Smooth muscle cell (in vitro differentiated cells): Measurements from ENCODE around the gene CHDH. TPM values are rescaled to one million over a fixed set of nuclear protein-coding genes. Genes with fewer than 3 reads are reported as not detected.

ENCODE experiments used
- DNase-seq: peaks from one replicate; lab custom pipeline; 2025; ENCODE audit not compliant: unreplicated experiment; lab: John Stamatoyannopoulos, UW
- H2AFZ ChIP-seq: fragments of 200-600 bp; sonication (generic); 2 replicates; pipeline ENCODE4 v1.6.0; 2016; ENCODE audit warnings: antibody characterized with exemption, low read depth, mild to moderate bottlenecking
- H3F3A ChIP-seq: fragments of 200-600 bp; sonication (generic); 2 replicates; pipeline ENCODE4 v1.6.0; 2017; ENCODE audit warnings: antibody characterized with exemption, low read depth
- H3K27ac ChIP-seq: fragments of 200-600 bp; sonication (generic); 2 replicates; pipeline ENCODE4 v1.5.1; 2016; ENCODE audit warnings: low read depth, mild to moderate bottlenecking
- H3K27me3 ChIP-seq: fragments of 200-600 bp; sonication (generic); 2 replicates; pipeline ENCODE4 v1.6.1; 2016; ENCODE audit warnings: low read depth, mild to moderate bottlenecking
- H3K36me3 ChIP-seq: fragments of 200-600 bp; sonication (generic); 2 replicates; pipeline ENCODE4 v1.5.1; 2016; ENCODE audit warnings: low read depth
- H3K4me1 ChIP-seq: fragments of 200-600 bp; sonication (generic); 2 replicates; pipeline ENCODE4 v1.5.1; 2016; ENCODE audit warnings: low read depth
- H3K4me2 ChIP-seq: fragments of 200-600 bp; sonication (generic); 2 replicates; pipeline ENCODE4 v1.6.0; 2016; ENCODE audit warnings: mild to moderate bottlenecking
- H3K4me3 ChIP-seq: fragments of 200-600 bp; sonication (generic); 2 replicates; pipeline ENCODE4 v1.5.1; 2016; ENCODE audit warnings: mild to moderate bottlenecking
- H3K79me2 ChIP-seq: fragments of 200-600 bp; sonication (generic); 2 replicates; pipeline ENCODE4 v1.6.0; 2016; ENCODE audit warnings: low read depth, mild to moderate bottlenecking
- H3K9ac ChIP-seq: fragments of 200-600 bp; sonication (generic); 2 replicates; pipeline ENCODE4 v1.6.0; 2016; ENCODE audit warnings: low read depth
- H3K9me3 ChIP-seq: fragments of 200-600 bp; sonication (generic); replicated peaks from 2 replicates; pipeline ENCODE4 v1.5.1; 2016; ENCODE audit warnings: low read depth
- H4K20me1 ChIP-seq: fragments of 200-600 bp; sonication (generic); 2 replicates; pipeline ENCODE4 v1.6.0; 2016; ENCODE audit warnings: low read depth
- WGBS: methylation state at CpG from one replicate; pipeline ENCODE4 v1.1.7; 2016; ENCODE audit warnings: low lambda C conversion rate; 5-methylcytosine and 5-hydroxymethylcytosine counted together
- polyA plus RNA-seq: library from polyadenylated mRNA; unstranded; fragments of >200 nt; fragmentation: Nextera tagmentation; extraction: Ambion mirVana; gene quantifications from 2 replicates; pipeline ENCODE4 v1.2.1, GENCODE V29; 2016
- total RNA-seq: library from RNA; depleted of rRNA; stranded (reverse); fragments of >200 nt; gene quantifications from 2 replicates; pipeline ENCODE4 v1.2.3, GENCODE V29; 2014
- TF ChIP-seq, protein P1 (sequence below): fragments of 200-600 bp; sonication (generic); IDR thresholded peaks from 2 replicates; pipeline ENCODE4 v1.5.1; 2017; ENCODE audit warnings: borderline replicate concordance, mild to moderate bottlenecking, antibody characterized with exemption; ENCODE audit not compliant: insufficient read depth, poor library complexity, severe bottlenecking

The CHDH gene
- total and polyA plus RNA-seq, 2 experiments from 2014 or later = 0.36 to 0.51 TPM

DNA sequence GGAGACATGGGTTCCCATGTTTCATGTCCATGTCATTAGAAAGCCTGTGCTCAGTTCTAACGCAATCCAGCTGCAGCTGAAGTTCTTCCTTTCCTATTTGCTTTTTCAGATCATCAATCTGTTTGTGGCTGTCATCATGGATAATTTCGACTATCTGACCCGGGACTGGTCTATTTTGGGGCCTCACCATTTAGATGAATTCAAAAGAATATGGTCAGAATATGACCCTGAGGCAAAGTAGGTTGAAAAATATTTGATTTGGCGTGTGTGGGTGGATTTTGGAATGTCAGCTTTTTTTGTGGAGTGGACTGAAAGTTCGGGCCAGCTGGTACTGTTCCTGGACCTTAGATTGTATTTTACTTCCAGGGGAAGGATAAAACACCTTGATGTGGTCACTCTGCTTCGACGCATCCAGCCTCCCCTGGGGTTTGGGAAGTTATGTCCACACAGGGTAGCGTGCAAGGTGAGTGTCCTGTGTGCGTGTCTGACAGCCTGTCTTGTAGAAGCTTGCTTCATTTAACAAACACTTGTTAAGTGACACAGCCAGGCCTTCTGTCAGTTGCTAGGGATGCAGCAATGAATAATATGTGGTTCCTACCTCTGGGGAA, 69.6 kb downstream of the CHDH start:
- Histone ChIP-seq H3K27ac (no peak overlapping the region), H4K20me1 (no peaks in the 10 kb centered on the region), H2AFZ (no peak overlapping the region), H3K36me3 (no peaks in the 10 kb centered on the region), H3K27me3 (peaks cover 6% of the 10 kb centered on the region), H3K79me2 (no peaks in the 10 kb centered on the region), H3K4me3 (no peak overlapping the region), H3K4me2 (peak overlapping the region; percentile 21), H3K4me1 (peaks cover 10% of the 10 kb centered on the region), H3K9ac (no peak overlapping the region), H3F3A (no peaks in the 10 kb centered on the region), H3K9me3 (no peaks in the 10 kb centered on the region)
- DNase-seq = no peak
- 78% methylated on average over 9 of the region's 9 CpGs for WGBS
- TF ChIP-seq, protein P1, sequence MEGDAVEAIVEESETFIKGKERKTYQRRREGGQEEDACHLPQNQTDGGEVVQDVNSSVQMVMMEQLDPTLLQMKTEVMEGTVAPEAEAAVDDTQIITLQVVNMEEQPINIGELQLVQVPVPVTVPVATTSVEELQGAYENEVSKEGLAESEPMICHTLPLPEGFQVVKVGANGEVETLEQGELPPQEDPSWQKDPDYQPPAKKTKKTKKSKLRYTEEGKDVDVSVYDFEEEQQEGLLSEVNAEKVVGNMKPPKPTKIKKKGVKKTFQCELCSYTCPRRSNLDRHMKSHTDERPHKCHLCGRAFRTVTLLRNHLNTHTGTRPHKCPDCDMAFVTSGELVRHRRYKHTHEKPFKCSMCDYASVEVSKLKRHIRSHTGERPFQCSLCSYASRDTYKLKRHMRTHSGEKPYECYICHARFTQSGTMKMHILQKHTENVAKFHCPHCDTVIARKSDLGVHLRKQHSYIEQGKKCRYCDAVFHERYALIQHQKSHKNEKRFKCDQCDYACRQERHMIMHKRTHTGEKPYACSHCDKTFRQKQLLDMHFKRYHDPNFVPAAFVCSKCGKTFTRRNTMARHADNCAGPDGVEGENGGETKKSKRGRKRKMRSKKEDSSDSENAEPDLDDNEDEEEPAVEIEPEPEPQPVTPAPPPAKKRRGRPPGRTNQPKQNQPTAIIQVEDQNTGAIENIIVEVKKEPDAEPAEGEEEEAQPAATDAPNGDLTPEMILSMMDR = no peak

DNA sequence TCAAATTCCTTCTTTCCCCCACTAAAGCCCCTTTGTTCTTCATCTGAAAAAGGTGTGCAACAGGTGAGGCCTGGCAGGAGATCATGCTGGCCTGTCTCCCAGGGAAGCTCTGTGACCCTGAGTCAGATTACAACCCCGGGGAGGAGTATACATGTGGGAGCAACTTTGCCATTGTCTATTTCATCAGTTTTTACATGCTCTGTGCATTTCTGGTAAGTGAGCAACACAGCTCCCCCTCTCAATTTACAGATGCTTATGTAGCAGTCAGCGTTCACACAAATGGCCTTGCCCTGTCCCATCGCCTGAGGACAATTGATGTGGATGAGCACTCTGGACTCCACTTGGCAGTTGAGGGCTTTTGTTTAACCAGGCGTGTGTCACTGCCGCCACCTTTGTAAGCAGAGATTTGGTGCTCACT, 70.4 kb downstream of the CHDH start:
- H3K9ac ChIP-seq = no peak overlapping the region
- no peaks in the 10 kb centered on the region for H3K79me2 ChIP-seq
- no peak overlapping the region for H3K4me2 ChIP-seq
- DNase-seq = no peak
- no peak overlapping the region for H2AFZ ChIP-seq
- H3K27me3 ChIP-seq = peaks cover 6% of the 10 kb centered on the region
- H3K4me3 ChIP-seq = no peak overlapping the region
- peaks cover 10% of the 10 kb centered on the region for H3K4me1 ChIP-seq
- no peaks in the 10 kb centered on the region for H4K20me1 ChIP-seq
- H3K9me3 ChIP-seq = no peaks in the 10 kb centered on the region
- H3K27ac ChIP-seq = no peak overlapping the region
- H3K36me3 ChIP-seq = no peaks in the 10 kb centered on the region
- WGBS = 90% methylated on average over 5 of the region's 5 CpGs
- H3F3A ChIP-seq = no peaks in the 10 kb centered on the region
- TF ChIP-seq, protein P1 = no peak

DNA sequence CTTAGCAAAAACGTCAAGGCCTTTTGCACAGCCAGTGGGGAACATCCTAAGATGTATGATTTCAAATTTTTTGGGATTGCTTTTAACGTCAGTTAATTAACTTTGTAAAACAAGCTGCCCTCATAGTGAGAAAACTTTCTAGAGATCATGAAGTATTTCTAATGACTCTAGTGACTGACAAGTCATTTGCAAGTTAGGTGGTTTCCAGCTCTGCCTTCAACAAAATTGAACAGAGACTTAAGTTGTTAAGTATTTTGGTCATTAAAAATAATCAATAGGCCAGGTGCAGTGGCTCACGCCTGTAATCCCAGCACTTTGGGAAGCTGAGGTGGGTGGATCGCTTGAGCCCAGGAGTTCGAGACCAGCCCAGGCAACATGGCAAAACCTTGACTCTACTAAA, 71.2 kb downstream of the CHDH start:
- Histone ChIP-seq H2AFZ (no peak overlapping the region), H3K4me3 (no peak overlapping the region), H3K27me3 (peaks cover 12% of the 10 kb centered on the region), H3K27ac (no peak overlapping the region), H3F3A (no peaks in the 10 kb centered on the region), H3K4me1 (peaks cover 10% of the 10 kb centered on the region), H3K9ac (no peak overlapping the region), H3K4me2 (no peak overlapping the region), H4K20me1 (no peaks in the 10 kb centered on the region), H3K79me2 (no peaks in the 10 kb centered on the region), H3K36me3 (no peaks in the 10 kb centered on the region), H3K9me3 (no peaks in the 10 kb centered on the region)
- TF ChIP-seq, protein P1 = no peak
- no peak for DNase-seq
- 87% methylated on average over 5 of the region's 5 CpGs for WGBS

DNA sequence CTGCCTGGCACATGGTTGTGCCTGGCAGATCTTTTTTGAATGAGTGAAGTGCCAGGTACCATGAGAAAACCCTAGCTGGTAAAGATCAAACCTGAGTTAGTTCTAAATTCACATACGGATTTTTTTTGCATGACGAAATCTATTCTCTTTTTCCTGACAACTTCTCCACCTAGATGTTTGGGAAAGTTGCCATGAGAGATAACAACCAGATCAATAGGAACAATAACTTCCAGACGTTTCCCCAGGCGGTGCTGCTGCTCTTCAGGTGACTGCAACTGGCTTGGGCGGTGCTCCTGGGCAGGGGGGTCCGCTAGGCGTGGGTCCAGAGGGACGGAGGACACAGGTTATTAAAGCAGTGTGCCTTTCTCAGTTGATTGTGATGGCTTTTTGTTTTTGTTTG, 71.8 kb downstream of the CHDH start:
- DNase-seq = no peak
- no peaks in the 10 kb centered on the region for H3F3A ChIP-seq
- 82% methylated on average over 8 of the region's 8 CpGs for WGBS
- H3K4me1 ChIP-seq = peaks cover 10% of the 10 kb centered on the region
- H3K79me2 ChIP-seq = no peaks in the 10 kb centered on the region
- no peaks in the 10 kb centered on the region for H4K20me1 ChIP-seq
- no peaks in the 10 kb centered on the region for H3K9me3 ChIP-seq
- no peak overlapping the region for H3K9ac ChIP-seq
- H3K27me3 ChIP-seq = peaks cover 15% of the 10 kb centered on the region
- H2AFZ ChIP-seq = no peak overlapping the region
- no peak overlapping the region for H3K27ac ChIP-seq
- TF ChIP-seq, protein P1 = no peak
- no peaks in the 10 kb centered on the region for H3K36me3 ChIP-seq
- no peak overlapping the region for H3K4me2 ChIP-seq
- no peak overlapping the region for H3K4me3 ChIP-seq
